CD14-positive monocyte (primary cell): ENCODE results near the gene IFT57. TPM values are rescaled to one million over a fixed set of nuclear protein-coding genes. Genes with fewer than 3 reads are reported as not detected.

Source experiments
- DNase-seq, 3 donors: peaks; one replicate each; pipeline ENCODE4 v3.0.0-alpha.2; 2011 to 2022
- H2AFZ ChIP-seq: 2 replicates; pipeline ENCODE4 v1.6.0; 2012; ENCODE audit warnings: mild to moderate bottlenecking, low read depth, low read length, inconsistent platforms; ENCODE audit not compliant: insufficient read depth, poor library complexity, severe bottlenecking
- H3K27ac ChIP-seq, 2 donors: 1 replicate in 1 of 2; 2 replicates in 1 of 2; pipeline ENCODE4 v1.5.1; 2012 to 2013; ENCODE audit warnings: low read length in 2 of 2, control low read depth in 1 of 2, inconsistent platforms in 1 of 2, low read depth in 1 of 2, mild to moderate bottlenecking in 1 of 2
- H3K27me3 ChIP-seq, 2 donors: one replicate each; pipeline versions ENCODE4 v1.6.0 to v1.6.1; 2011 to 2013; ENCODE audit warnings: low read length in 2 of 2; ENCODE audit not compliant: control insufficient read depth in 2 of 2, insufficient read depth in 2 of 2
- H3K36me3 ChIP-seq, 2 donors: replicated peaks in 1 of 2; 1 replicate in 1 of 2; 2 replicates in 1 of 2; pipeline versions ENCODE4 v1.5.1 to v1.6.1; 2012 to 2013; ENCODE audit warnings: low read length in 2 of 2, control low read depth in 1 of 2, inconsistent platforms in 1 of 2, mild to moderate bottlenecking in 1 of 2; ENCODE audit not compliant: insufficient read depth in 2 of 2, control insufficient read depth in 1 of 2
- H3K4me1 ChIP-seq, 2 donors: 1 replicate in 1 of 2; 2 replicates in 1 of 2; pipeline versions ENCODE4 v1.5.1 to v1.6.1; 2012 to 2013; ENCODE audit warnings: low read length in 2 of 2, control low read depth in 1 of 2, inconsistent platforms in 1 of 2, mild to moderate bottlenecking in 1 of 2, moderate library complexity in 1 of 2; ENCODE audit not compliant: insufficient read depth in 2 of 2, control insufficient read depth in 1 of 2
- H3K4me2 ChIP-seq: replicated peaks from 2 replicates; pipeline ENCODE3; 2012; ENCODE audit warnings: low read length, moderate library complexity, mild to moderate bottlenecking; ENCODE audit not compliant: poor library complexity, severe bottlenecking; ENCODE audit errors: extremely low read depth
- H3K4me3 ChIP-seq, 3 experiments: fragments of 200-600 bp in 1 of 3; sonication (generic) in 1 of 3; replicated peaks in 1 of 3; 1 replicate in 2 of 3; 2 replicates in 1 of 3; pipeline ENCODE4 v1.5.1; 2011 to 2013; ENCODE audit warnings: low read length in 3 of 3, mild to moderate bottlenecking in 3 of 3, control low read depth in 2 of 3, low read depth in 2 of 3, inconsistent platforms in 1 of 3, moderate library complexity in 1 of 3
- H3K79me2 ChIP-seq: 2 replicates; pipeline ENCODE4 v1.6.0; 2012; ENCODE audit warnings: mild to moderate bottlenecking, control low read depth, inconsistent platforms, low read length, moderate library complexity; ENCODE audit not compliant: insufficient read depth
- H3K9ac ChIP-seq: 2 replicates; pipeline ENCODE4 v1.6.0; 2017; ENCODE audit warnings: low read length, mild to moderate bottlenecking; ENCODE audit not compliant: insufficient read depth, poor library complexity, severe bottlenecking
- H3K9me3 ChIP-seq, 2 donors: replicated peaks in 1 of 2; 1 replicate in 1 of 2; 2 replicates in 1 of 2; pipeline versions ENCODE4 v1.5.1 to v1.6.1; 2012 to 2013; ENCODE audit warnings: low read length in 2 of 2, control low read depth in 1 of 2; ENCODE audit not compliant: control insufficient read depth in 1 of 2, insufficient read depth in 1 of 2
- H4K20me1 ChIP-seq: 2 replicates; pipeline ENCODE4 v1.6.0; 2012; ENCODE audit warnings: mild to moderate bottlenecking, low read length, control low read depth, moderate library complexity; ENCODE audit not compliant: insufficient read depth
- H3K27ac Mint-ChIP-seq, 7 donors: one replicate each; pipeline ENCODE4 v1.8.0; 2020; ENCODE audit warnings: mild to moderate bottlenecking in 7 of 7, mixed read lengths in 7 of 7, moderate library complexity in 6 of 7, inconsistent platforms in 2 of 7
- H3K27me3 Mint-ChIP-seq, 3 donors: one replicate each; pipeline ENCODE4 v1.8.0; 2021 to 2022; ENCODE audit warnings: low read depth in 3 of 3, mild to moderate bottlenecking in 3 of 3, mixed read lengths in 3 of 3, moderate library complexity in 3 of 3, inconsistent platforms in 1 of 3
- H3K36me3 Mint-ChIP-seq, 2 donors: one replicate each; pipeline ENCODE4 v1.8.0; 2020; ENCODE audit warnings: mixed read lengths in 2 of 2, inconsistent platforms in 1 of 2, mild to moderate bottlenecking in 1 of 2
- H3K4me1 Mint-ChIP-seq: one replicate; pipeline ENCODE4 v1.8.0; 2020; ENCODE audit warnings: mild to moderate bottlenecking, mixed read lengths
- H3K4me3 Mint-ChIP-seq, 2 donors: one replicate each; pipeline ENCODE4 v1.8.0; 2020; ENCODE audit warnings: mild to moderate bottlenecking in 2 of 2, mixed read lengths in 2 of 2, moderate library complexity in 1 of 2
- H3K9me3 Mint-ChIP-seq, 7 donors: one replicate each; pipeline ENCODE4 v1.8.0; 2020 to 2022; ENCODE audit warnings: mixed read lengths in 7 of 7, mild to moderate bottlenecking in 6 of 7, moderate library complexity in 6 of 7, inconsistent platforms in 2 of 7
- WGBS: methylation state at CpG from one replicate; pipeline ENCODE4 v1.1.5; 2013; ENCODE audit warnings: missing lambda C conversion rate; ENCODE audit not compliant: insufficient coverage; 5-methylcytosine and 5-hydroxymethylcytosine counted together
- intact Hi-C, 2 donors: fragments of 100-400 bp; cut with micrococcal nuclease; formaldehyde crosslinking; loops; one replicate each; pipeline versions ENCODE4 v1.15.0 to v1.15.1; 2023
- polyA plus RNA-seq, 3 donors: library from polyadenylated mRNA; depleted of rRNA in 1 of 3; unstranded in 2 of 3; stranded (reverse) in 1 of 3; fragments of 300-500 nt in 2 of 3; fragments of >200 nt in 1 of 3; fragmentation: Illumina TruSeq in 2 of 3; gene quantifications; 1 replicate in 2 of 3; 2 replicates in 1 of 3; pipeline ENCODE4 v1.2.3, GENCODE V29; 2012 to 2021
- TF ChIP-seq, protein P1 (sequence below): fragments of 200-600 bp; IDR thresholded peaks from one replicate; pipeline ENCODE4 v1.8.0; 2022; ENCODE audit warnings: antibody characterized with exemption, mild to moderate bottlenecking

Gene IFT57
- polyA plus RNA-seq, 3 donors, result 4.9 to 22.9 (median 15.1) TPM

GRCh38 chr3:108191394-108191793 is 30.8 kb downstream of the IFT57 start:
- Mint-ChIP-seq H3K9me3 (peaks cover 7 to 14% (median 10%) of the 10 kb centered on the region in 7 donors), H3K27me3 (no peaks in the 10 kb centered on the region), H3K4me1 (no peaks in the 10 kb centered on the region), H3K36me3 (peaks cover 22 to 49% of the 10 kb centered on the region in 2 donors), H3K4me3 (no peak overlapping the region), H3K27ac (no peak overlapping the region)
- no peaks in the 10 kb centered on the region for H3K4me1 ChIP-seq
- no peaks in the 10 kb centered on the region for H4K20me1 ChIP-seq
- H3K79me2 ChIP-seq, result no peaks in the 10 kb centered on the region
- H3K4me2 ChIP-seq, result no peak overlapping the region
- TF ChIP-seq, protein P1, sequence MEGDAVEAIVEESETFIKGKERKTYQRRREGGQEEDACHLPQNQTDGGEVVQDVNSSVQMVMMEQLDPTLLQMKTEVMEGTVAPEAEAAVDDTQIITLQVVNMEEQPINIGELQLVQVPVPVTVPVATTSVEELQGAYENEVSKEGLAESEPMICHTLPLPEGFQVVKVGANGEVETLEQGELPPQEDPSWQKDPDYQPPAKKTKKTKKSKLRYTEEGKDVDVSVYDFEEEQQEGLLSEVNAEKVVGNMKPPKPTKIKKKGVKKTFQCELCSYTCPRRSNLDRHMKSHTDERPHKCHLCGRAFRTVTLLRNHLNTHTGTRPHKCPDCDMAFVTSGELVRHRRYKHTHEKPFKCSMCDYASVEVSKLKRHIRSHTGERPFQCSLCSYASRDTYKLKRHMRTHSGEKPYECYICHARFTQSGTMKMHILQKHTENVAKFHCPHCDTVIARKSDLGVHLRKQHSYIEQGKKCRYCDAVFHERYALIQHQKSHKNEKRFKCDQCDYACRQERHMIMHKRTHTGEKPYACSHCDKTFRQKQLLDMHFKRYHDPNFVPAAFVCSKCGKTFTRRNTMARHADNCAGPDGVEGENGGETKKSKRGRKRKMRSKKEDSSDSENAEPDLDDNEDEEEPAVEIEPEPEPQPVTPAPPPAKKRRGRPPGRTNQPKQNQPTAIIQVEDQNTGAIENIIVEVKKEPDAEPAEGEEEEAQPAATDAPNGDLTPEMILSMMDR, result no peak
- intact Hi-C loops, result no loop called here
- no peak overlapping the region for H3K4me3 ChIP-seq
- DNase-seq, result no peak
- no peaks in the 10 kb centered on the region for H3K27me3 ChIP-seq
- H3K27ac ChIP-seq, result no peak overlapping the region
- peaks cover 13 to 24% of the 10 kb centered on the region in 2 donors for H3K36me3 ChIP-seq
- no peaks in the 10 kb centered on the region for H3K9me3 ChIP-seq
- no peak overlapping the region for H2AFZ ChIP-seq
- 100% methylated on average over 1 of the region's 4 CpGs for WGBS
- no peak overlapping the region for H3K9ac ChIP-seq

DNA sequence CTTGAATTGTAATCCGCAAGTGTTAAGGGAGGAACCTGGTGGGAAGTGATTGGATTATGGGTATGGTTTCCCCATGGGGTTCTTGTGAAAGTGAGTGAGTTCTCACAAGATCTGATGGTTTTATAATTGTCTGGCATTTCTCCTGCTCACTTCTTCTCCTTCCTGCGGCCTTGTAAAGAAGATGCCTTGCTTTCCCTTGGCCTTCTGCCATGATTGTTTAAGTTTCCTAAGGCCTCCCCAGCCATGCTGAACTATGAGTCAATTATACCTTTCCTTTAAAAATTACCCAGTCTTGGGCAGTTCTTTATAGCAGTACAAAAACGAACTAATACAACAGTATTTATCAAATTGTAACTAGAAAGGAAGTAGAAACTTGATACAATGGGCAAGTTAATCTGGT is 31.9 kb downstream of the IFT57 start:
- peaks cover 13 to 30% of the 10 kb centered on the region in 2 donors for H3K36me3 ChIP-seq
- no peak for DNase-seq
- WGBS, result 100% methylated on average over 1 of the region's 3 CpGs

More for the DNA sequence above, 31.9 kb downstream of the IFT57 start:
- no peak overlapping the region for H3K9ac ChIP-seq
- Mint-ChIP-seq H3K27me3 (no peaks in the 10 kb centered on the region), H3K9me3 (peaks cover 10 to 25% (median 15%) of the 10 kb centered on the region in 7 donors), H3K4me3 (no peak overlapping the region), H3K36me3 (peaks cover 26 to 60% of the 10 kb centered on the region in 2 donors), H3K4me1 (no peaks in the 10 kb centered on the region), H3K27ac (no peak overlapping the region)
- intact Hi-C loops, result no loop called here
- H3K27me3 ChIP-seq, result no peaks in the 10 kb centered on the region
- no peaks in the 10 kb centered on the region for H3K4me1 ChIP-seq
- H4K20me1 ChIP-seq, result no peaks in the 10 kb centered on the region
- no peak overlapping the region for H3K4me3 ChIP-seq
- no peaks in the 10 kb centered on the region for H3K79me2 ChIP-seq
- H3K4me2 ChIP-seq, result no peak overlapping the region
- H3K27ac ChIP-seq, result no peak overlapping the region
- H2AFZ ChIP-seq, result no peak overlapping the region
- TF ChIP-seq, protein P1, result no peak
- peaks cover 0 to 5% of the 10 kb centered on the region in 2 donors for H3K9me3 ChIP-seq
